22Rv1 (cell line): ENCODE results near the gene PIK3AP1.
A peak's percentile ranks its signal among the peaks of the same experiment; 100 is the strongest.
"Not testable (repeated sequence)": the region's sequence is repeated elsewhere in the genome, so short reads cannot be mapped to it uniquely, and the experiment has no call there.

ENCODE experiments used
- H3K27ac ChIP-seq: fragments of 450-650 bp; 2 replicates; pipeline ENCODE4 v1.5.1; 2017
- ZFX ChIP-seq: fragments of 450-650 bp; IDR thresholded peaks from 2 replicates; pipeline ENCODE4 v1.6.1; 2017; ENCODE audit warnings: antibody characterized with exemption, borderline replicate concordance
- TF ChIP-seq, protein P1 (sequence below): fragments of 450-650 bp; IDR thresholded peaks from 2 replicates; pipeline ENCODE4 v1.5.1; 2017; ENCODE audit warnings: mild to moderate bottlenecking

PIK3AP1 gene

GRCh38 chr10:96560489-96560888, 159.8 kb downstream of the PIK3AP1 start:
- TF ChIP-seq, protein P1, sequence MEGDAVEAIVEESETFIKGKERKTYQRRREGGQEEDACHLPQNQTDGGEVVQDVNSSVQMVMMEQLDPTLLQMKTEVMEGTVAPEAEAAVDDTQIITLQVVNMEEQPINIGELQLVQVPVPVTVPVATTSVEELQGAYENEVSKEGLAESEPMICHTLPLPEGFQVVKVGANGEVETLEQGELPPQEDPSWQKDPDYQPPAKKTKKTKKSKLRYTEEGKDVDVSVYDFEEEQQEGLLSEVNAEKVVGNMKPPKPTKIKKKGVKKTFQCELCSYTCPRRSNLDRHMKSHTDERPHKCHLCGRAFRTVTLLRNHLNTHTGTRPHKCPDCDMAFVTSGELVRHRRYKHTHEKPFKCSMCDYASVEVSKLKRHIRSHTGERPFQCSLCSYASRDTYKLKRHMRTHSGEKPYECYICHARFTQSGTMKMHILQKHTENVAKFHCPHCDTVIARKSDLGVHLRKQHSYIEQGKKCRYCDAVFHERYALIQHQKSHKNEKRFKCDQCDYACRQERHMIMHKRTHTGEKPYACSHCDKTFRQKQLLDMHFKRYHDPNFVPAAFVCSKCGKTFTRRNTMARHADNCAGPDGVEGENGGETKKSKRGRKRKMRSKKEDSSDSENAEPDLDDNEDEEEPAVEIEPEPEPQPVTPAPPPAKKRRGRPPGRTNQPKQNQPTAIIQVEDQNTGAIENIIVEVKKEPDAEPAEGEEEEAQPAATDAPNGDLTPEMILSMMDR, result no peak
- TF ChIP-seq ZFX, result no peak
- no peak overlapping the region for H3K27ac ChIP-seq

GRCh38 chr10:96556003-96556402, 164.3 kb downstream of the PIK3AP1 start:
- no peak for TF ChIP-seq ZFX
- TF ChIP-seq, protein P1, result peak; percentile 74
- H3K27ac ChIP-seq, result no peak overlapping the region

DNA sequence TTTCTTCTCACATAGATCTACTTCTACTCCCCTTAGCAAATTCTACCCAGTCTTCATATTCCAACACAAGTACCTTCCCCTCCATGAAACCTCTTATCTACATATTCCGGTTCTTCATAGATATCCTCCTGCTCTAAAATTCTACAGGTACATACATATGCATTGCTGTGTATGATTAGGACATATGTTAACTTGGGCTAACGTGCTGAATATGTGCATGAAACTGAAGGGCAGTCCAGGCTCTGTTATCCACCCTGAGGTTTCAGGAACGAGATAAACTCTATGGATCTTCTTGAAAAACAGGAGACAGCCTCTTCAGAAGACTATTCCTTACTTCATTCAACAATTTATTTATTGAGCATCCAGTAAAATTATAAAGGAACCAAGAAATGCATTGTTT, 165.0 kb downstream of the PIK3AP1 start:
- no peak for TF ChIP-seq ZFX
- TF ChIP-seq, protein P1, result no peak
- H3K27ac ChIP-seq, result no peak overlapping the region

DNA sequence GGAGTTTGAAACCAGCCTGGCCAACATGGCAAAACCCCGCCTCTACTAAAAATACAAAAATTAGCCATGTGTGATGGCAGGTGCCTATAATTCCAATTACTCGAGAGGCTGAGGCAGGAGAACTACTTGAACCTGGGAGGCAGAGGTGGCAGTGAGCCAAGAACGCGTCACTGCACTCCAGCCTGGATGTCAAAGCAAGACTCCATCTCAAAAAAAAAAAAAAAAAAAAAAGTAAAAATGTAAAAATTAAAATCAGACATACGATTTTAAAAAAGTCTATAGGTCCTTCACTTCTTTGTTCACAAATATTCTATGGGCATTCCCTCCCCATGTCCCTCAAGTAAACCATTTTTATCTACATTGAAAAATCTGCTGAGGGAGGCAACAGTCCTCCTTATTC, 171.7 kb downstream of the PIK3AP1 start:
- TF ChIP-seq, protein P1, result no peak
- no peak for TF ChIP-seq ZFX
- H3K27ac ChIP-seq, result no peak overlapping the region

- H3K27ac ChIP-seq, result not testable (repeated sequence)
These were observed 174.8 kb downstream of the PIK3AP1 start for GRCh38 chr10:96545558-96545957.
